Mucosa of descending colon (tissue), 3 donors: ENCODE measurements around the gene CACNB1. TPM values are rescaled to one million over a fixed set of nuclear protein-coding genes. Genes with fewer than 3 reads are reported as not detected.

ENCODE experiments used
- ATAC-seq: fragments of 200-7000 bp; cut with Tn5 transposase; one replicate; pipeline ENCODE4 v1.9.1; 2020; ENCODE audit warnings: mild to moderate bottlenecking, moderate library complexity
- DNase-seq, 3 donors: peaks; one replicate each; pipeline ENCODE4 v3.0.0-alpha.2; 2020
- H3K36me3 ChIP-seq: fragments of 200-600 bp; one replicate; pipeline ENCODE4 v1.8.0; 2021; ENCODE audit warnings: low read depth, mild to moderate bottlenecking
- H3K4me1 ChIP-seq: fragments of 200-600 bp; one replicate; pipeline ENCODE4 v1.8.0; 2021; ENCODE audit warnings: low read depth, mild to moderate bottlenecking
- H3K4me3 ChIP-seq: fragments of 200-600 bp; one replicate; pipeline ENCODE4 v1.8.0; 2021; ENCODE audit warnings: mild to moderate bottlenecking
- H3K9me3 ChIP-seq: fragments of 200-600 bp; one replicate; pipeline ENCODE4 v1.8.0; 2021; ENCODE audit warnings: mild to moderate bottlenecking
- CTCF ChIP-seq: fragments of 200-600 bp; IDR thresholded peaks from one replicate; pipeline ENCODE4 v1.8.0; 2022; ENCODE audit warnings: antibody characterized with exemption, mild to moderate bottlenecking
- intact Hi-C, 2 donors: fragments of 100-400 bp; cut with DNase I in 1 of 2; cut with micrococcal nuclease in 1 of 2; formaldehyde crosslinking; loops; one replicate each; pipeline versions ENCODE4 v1.11.0 to v1.11.1; 2022; cut with DNase I, micrococcal nuclease
- total RNA-seq, 3 donors: library from RNA; stranded (reverse); fragmentation: NEBNext Ultra II Directional in 2 of 3; extraction: Animal tissue kit (Norgen Biotek cat#: 25700) in 2 of 3; gene quantifications; one replicate each; pipeline versions ENCODE4 v1.2.1 to v1.2.4, GENCODE V29; 2021 to 2023
- donor health status: DM: no; HTN: no; CAD: no; lungs with moderate emphysema.
- donor health status: DM: no; HTN: no; CAD: no.
- donor health status: DM: no; HTN: yes; CAD: no.

Gene CACNB1
- total RNA-seq, 3 donors from 2014 or later = 16.8 to 24.3 (median 20.1) TPM

GRCh38 chr17:39193346-39193745 is 4.1 kb downstream of the CACNB1 start:
- ATAC-seq (no peak), DNase-seq (no peak)
- intact Hi-C loops = no loop called here
- Histone ChIP-seq H3K4me3 (no peak overlapping the region), H3K4me1 (peaks cover 15% of the 10 kb centered on the region), H3K9me3 (no peaks in the 10 kb centered on the region), H3K36me3 (no peaks in the 10 kb centered on the region)
- TF ChIP-seq CTCF = no peak

GRCh38 chr17:39192901-39193300 is 4.6 kb downstream of the CACNB1 start:
- Histone ChIP-seq H3K4me1 (peaks cover 10% of the 10 kb centered on the region), H3K4me3 (no peak overlapping the region), H3K9me3 (no peaks in the 10 kb centered on the region), H3K36me3 (no peaks in the 10 kb centered on the region)
- ATAC-seq = no peak
- TF ChIP-seq CTCF = no peak
- intact Hi-C loops = no loop called here
- DNase-seq = no peak

- DNase-seq (no peak), ATAC-seq (no peak)
- no peaks in the 10 kb centered on the region for H3K9me3 ChIP-seq
- H3K36me3 ChIP-seq = no peaks in the 10 kb centered on the region
- intact Hi-C loops = no loop called here
- peaks cover 10% of the 10 kb centered on the region for H3K4me1 ChIP-seq
- no peak for TF ChIP-seq CTCF
- H3K4me3 ChIP-seq = no peak overlapping the region
Measured at GRCh38 chr17:39191750-39192510, 5.5 kb downstream of the CACNB1 start.

- ATAC-seq = peak; percentile 94
- Histone ChIP-seq H3K9me3 (no peaks in the 10 kb centered on the region), H3K4me1 (peaks cover 8% of the 10 kb centered on the region), H3K36me3 (no peaks in the 10 kb centered on the region), H3K4me3 (no peak overlapping the region)
- TF ChIP-seq CTCF = no peak
- DNase-seq = peak; percentile 63 to 67 (median 63)
- intact Hi-C loops = no loop called here
Measured at GRCh38 chr17:39187152-39187830, 10.2 kb downstream of the CACNB1 start.

- DNase-seq (peak in 1 of 3 donors; percentile 68), ATAC-seq (peak; percentile 31)
- Histone ChIP-seq H3K36me3 (no peaks in the 10 kb centered on the region), H3K9me3 (no peaks in the 10 kb centered on the region), H3K4me3 (no peak overlapping the region), H3K4me1 (peaks cover 8% of the 10 kb centered on the region)
- intact Hi-C loops = no loop called here
- no peak for TF ChIP-seq CTCF
Measured at GRCh38 chr17:39186481-39187002, 10.9 kb downstream of the CACNB1 start.
